ENCODE measurements around the gene IL26.

- peak; percentile 85 for TF ChIP-seq CTCF (IDR thresholded peaks at IDR 0.05; ENCODE audit: poor library complexity)
- no peak for TF ChIP-seq EZH2 (IDR thresholded peaks at IDR 0.05; ENCODE audit: borderline replicate concordance)
- TF ChIP-seq EZH2phosphoT487 (IDR thresholded peaks at IDR 0.05; ENCODE audit: low read depth, severe bottlenecking, unreplicated experiment) = no peak
Measured at GRCh38 chr12:68223067-68223747, 2.4 kb downstream of the IL26 start.

Data from hepatocyte (in vitro differentiated cells).